ENCODE measurements around the gene ARID5A. TPM values are rescaled to one million over a fixed set of nuclear protein-coding genes. Genes with fewer than 3 reads are reported as not detected.

The ARID5A gene
- total RNA-seq, 2 experiments from 2014 or later: 57.9 to 70.5 TPM

DNA sequence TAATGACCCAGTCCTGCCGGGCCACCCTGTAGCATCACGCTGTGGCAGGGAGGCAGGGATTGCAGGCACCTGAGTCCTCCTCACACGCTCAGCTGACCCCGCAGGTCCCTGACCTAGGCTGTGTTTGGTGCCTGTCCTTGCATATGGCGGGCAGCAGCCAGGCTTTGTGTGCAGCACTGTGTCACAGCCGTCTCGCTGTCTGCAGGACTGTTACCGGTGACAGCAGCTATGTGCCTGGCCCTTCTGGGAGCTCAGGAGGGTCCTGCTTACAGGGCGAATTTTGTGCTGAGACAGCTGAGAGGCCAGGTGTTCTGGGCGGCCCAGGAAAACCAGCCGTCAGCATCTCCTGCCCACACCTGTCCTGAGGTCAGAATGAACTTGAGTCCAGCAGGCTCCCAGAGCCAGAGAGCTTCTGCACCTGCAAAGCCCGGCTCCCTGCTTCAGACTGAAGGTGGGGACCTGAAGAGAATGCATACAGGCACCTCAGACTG lies 10.4 kb upstream of the ARID5A start:
- peaks cover 93% of the 10 kb centered on the region for H3K4me1 Mint-ChIP-seq
- no peak for ATAC-seq
- no peak overlapping the region for H3K4me3 Mint-ChIP-seq
- CTCF ChIA-PET: interaction anchor here (0.8 to 7.6 kb wide), 6 partner anchors 9 to 119 kb away, joined by 3 to 70 read pairs (median 5); partner anchors contain the start of gene ARID5A
- H3K36me3 Mint-ChIP-seq: no peaks in the 10 kb centered on the region
- no peaks in the 10 kb centered on the region for H3K27me3 Mint-ChIP-seq
- no peaks in the 10 kb centered on the region for H3K9me3 Mint-ChIP-seq (ENCODE audit: low read depth)
- H3K27ac Mint-ChIP-seq: peak overlapping the region; percentile 32
- no peak for DNase-seq

GRCh38 chr2:96526615-96527285 lies 9.8 kb upstream of the ARID5A start:
- CTCF ChIA-PET: interaction anchor here (0.6 to 7.6 kb wide), 9 partner anchors 9 to 223 kb away, joined by 3 to 70 read pairs (median 4); partner anchors contain the start of gene ARID5A
- Mint-ChIP-seq H3K4me3 (peak overlapping the region; percentile 43), H3K36me3 (no peaks in the 10 kb centered on the region), H3K27me3 (no peaks in the 10 kb centered on the region), H3K4me1 (peaks cover 93% of the 10 kb centered on the region), H3K27ac (peak overlapping the region; percentile 75), H3K9me3 (ENCODE audit: low read depth) (no peaks in the 10 kb centered on the region)
- no peak for ATAC-seq
- no peak for DNase-seq

GRCh38 chr2:96527286-96528005 lies 9.1 kb upstream of the ARID5A start:
- CTCF ChIA-PET: interaction anchor here (0.6 to 7.6 kb wide), 12 partner anchors 8 to 224 kb away, joined by 3 to 70 read pairs (median 4); partner anchors contain the start of gene ARID5A

GRCh38 chr2:96528006-96528699 lies 8.4 kb upstream of the ARID5A start:
- no peaks in the 10 kb centered on the region for H3K36me3 Mint-ChIP-seq
- peaks cover 94% of the 10 kb centered on the region for H3K4me1 Mint-ChIP-seq
- peak overlapping the region; percentile 65 for H3K4me3 Mint-ChIP-seq
- H3K9me3 Mint-ChIP-seq (ENCODE audit: low read depth): no peaks in the 10 kb centered on the region
- no peaks in the 10 kb centered on the region for H3K27me3 Mint-ChIP-seq
- ATAC-seq: peak; percentile 9
- CTCF ChIA-PET: interaction anchor here (0.7 to 7.6 kb wide), 9 partner anchors 11 to 189 kb away, joined by 3 to 70 read pairs (median 4); partner anchors contain the start of gene ARID5A
- DNase-seq: peak; percentile 76
- peak overlapping the region; percentile 88 for H3K27ac Mint-ChIP-seq

More at GRCh38 chr2:96527286-96528005, 9.1 kb upstream of the ARID5A start:
- DNase-seq: peak; percentile 88
- Mint-ChIP-seq H3K4me3 (peak overlapping the region; percentile 65), H3K9me3 (ENCODE audit: low read depth) (no peaks in the 10 kb centered on the region), H3K27me3 (no peaks in the 10 kb centered on the region), H3K36me3 (no peaks in the 10 kb centered on the region), H3K4me1 (peaks cover 94% of the 10 kb centered on the region), H3K27ac (peak overlapping the region; percentile 88)
- peak; percentile 43 for ATAC-seq

DNA sequence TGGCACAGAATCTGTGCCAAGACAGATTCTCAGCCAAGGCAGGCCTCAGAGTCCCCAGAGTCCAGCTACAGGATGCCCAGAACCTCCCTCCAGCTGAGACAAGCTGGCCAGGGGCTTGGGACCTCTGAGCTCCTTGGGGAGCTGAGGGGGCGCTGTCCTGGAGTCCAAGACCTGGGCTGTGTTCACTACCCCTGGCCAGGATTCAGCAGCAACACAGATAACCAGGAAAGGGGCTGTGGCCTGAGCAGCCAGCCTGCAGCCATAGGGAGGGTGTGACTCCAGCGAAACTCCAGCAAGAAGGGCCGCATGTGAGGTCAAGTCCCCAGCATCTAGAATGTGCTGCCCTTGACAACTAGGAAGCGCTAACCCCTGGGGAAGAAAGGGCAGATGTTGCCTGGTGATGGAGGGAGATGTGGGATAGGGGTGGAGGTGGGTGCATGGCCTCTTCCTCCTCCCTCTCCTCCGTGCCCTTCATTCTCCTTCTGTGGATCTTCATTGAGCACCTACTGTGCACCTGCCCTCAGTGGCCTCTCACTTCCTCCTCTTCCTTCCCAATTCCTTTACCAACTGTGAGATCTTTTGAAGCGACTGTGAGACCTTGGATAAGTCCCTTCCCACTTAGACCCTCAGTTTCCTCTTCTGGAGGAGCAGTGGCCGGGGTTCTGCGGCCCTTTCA lies 7.7 kb upstream of the ARID5A start:
- ATAC-seq: no peak
- CTCF ChIA-PET: interaction anchor here (0.7 to 7.6 kb wide), 9 partner anchors 11 to 190 kb away, joined by 3 to 70 read pairs (median 4); partner anchors contain the start of gene ARID5A
- no peaks in the 10 kb centered on the region for H3K36me3 Mint-ChIP-seq

GRCh38 chr2:96529376-96530143 lies 7.0 kb upstream of the ARID5A start:
- H3K4me3 Mint-ChIP-seq: no peak overlapping the region
- H3K27ac Mint-ChIP-seq: peak overlapping the region; percentile 68
- no peaks in the 10 kb centered on the region for H3K9me3 Mint-ChIP-seq (ENCODE audit: low read depth)
- CTCF ChIA-PET: interaction anchor here (1.4 to 7.6 kb wide), 4 partner anchors 10 to 121 kb away, joined by 4 to 70 read pairs (median 11); partner anchors contain the start of gene ARID5A
- peaks cover 91% of the 10 kb centered on the region for H3K4me1 Mint-ChIP-seq
- no peak for DNase-seq
- no peaks in the 10 kb centered on the region for H3K27me3 Mint-ChIP-seq
- ATAC-seq: no peak
- no peaks in the 10 kb centered on the region for H3K36me3 Mint-ChIP-seq

More for the DNA sequence above, 7.7 kb upstream of the ARID5A start:
- Mint-ChIP-seq H3K27me3 (no peaks in the 10 kb centered on the region), H3K27ac (peak overlapping the region; percentile 88), H3K9me3 (ENCODE audit: low read depth) (no peaks in the 10 kb centered on the region), H3K4me3 (peak overlapping the region; percentile 65), H3K4me1 (peaks cover 93% of the 10 kb centered on the region)
- DNase-seq: no peak

GRCh38 chr2:96530144-96530430 lies 6.5 kb upstream of the ARID5A start:
- ATAC-seq (no peak), DNase-seq (no peak)
- CTCF ChIA-PET: interaction anchor here (1.4 to 7.6 kb wide), 4 partner anchors 9 to 122 kb away, joined by 4 to 70 read pairs (median 11); partner anchors contain the start of gene ARID5A
- Mint-ChIP-seq H3K4me1 (peaks cover 87% of the 10 kb centered on the region), H3K27me3 (no peaks in the 10 kb centered on the region), H3K36me3 (no peaks in the 10 kb centered on the region), H3K27ac (peak overlapping the region; percentile 68), H3K4me3 (no peak overlapping the region), H3K9me3 (ENCODE audit: low read depth) (no peaks in the 10 kb centered on the region)

- CTCF ChIA-PET: interaction anchor here (1.4 to 2.2 kb wide), 3 partner anchors 21 to 123 kb away, joined by 4 to 14 read pairs (median 8); no protein-coding TSS in a partner anchor
- H3K9me3 Mint-ChIP-seq (ENCODE audit: low read depth): no peaks in the 10 kb centered on the region
- no peak for DNase-seq
- peaks cover 87% of the 10 kb centered on the region for H3K4me1 Mint-ChIP-seq
- no peaks in the 10 kb centered on the region for H3K27me3 Mint-ChIP-seq
- H3K4me3 Mint-ChIP-seq: no peak overlapping the region
- H3K27ac Mint-ChIP-seq: peak overlapping the region; percentile 75
- H3K36me3 Mint-ChIP-seq: no peaks in the 10 kb centered on the region
- ATAC-seq: no peak
Observed at GRCh38 chr2:96530474-96531357, 5.8 kb upstream of the ARID5A start.

- peak overlapping the region; percentile 75 for H3K27ac Mint-ChIP-seq
- DNase-seq: no peak
- no peak for ATAC-seq
- no peaks in the 10 kb centered on the region for H3K36me3 Mint-ChIP-seq
- peaks cover 87% of the 10 kb centered on the region for H3K4me1 Mint-ChIP-seq
- H3K4me3 Mint-ChIP-seq: peak overlapping the region; percentile 60
- H3K9me3 Mint-ChIP-seq (ENCODE audit: low read depth): no peaks in the 10 kb centered on the region
- H3K27me3 Mint-ChIP-seq: no peaks in the 10 kb centered on the region
- CTCF ChIA-PET: interaction anchor here (0.9 to 2.2 kb wide), 5 partner anchors 22 to 123 kb away, joined by 3 to 14 read pairs (median 4); no protein-coding TSS in a partner anchor
Observed at GRCh38 chr2:96531366-96531765, 5.2 kb upstream of the ARID5A start.

DNA sequence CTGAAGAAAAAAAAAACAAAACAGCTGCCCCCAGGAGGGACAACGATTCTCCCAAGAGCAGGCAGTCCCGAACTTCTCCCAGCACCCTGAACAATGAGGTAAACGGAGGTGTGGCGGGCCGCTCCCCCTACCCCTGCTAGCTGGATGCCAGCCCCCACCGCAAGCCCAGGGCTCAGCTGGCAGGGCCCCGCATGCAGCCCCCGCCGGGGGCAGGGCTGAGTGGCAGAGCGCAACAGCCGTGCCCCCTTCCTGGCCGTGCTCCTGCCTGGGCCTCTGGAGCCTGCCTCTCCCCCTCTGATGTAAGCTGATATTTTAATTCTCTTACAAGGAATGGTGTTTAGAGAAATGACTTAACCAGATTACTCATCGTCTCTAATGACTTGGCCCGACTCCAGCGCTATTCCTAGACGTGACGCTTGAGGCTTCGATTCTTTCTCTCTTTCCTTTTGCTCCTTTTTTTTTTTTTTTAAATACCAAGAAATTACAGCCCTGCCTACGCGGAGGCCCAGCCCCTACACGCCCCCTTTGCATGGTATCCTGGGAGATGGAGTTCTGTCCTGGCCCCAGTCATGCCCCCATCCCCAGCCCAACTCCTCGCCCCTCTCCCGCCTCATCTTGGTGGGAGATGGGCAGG lies 4.6 kb upstream of the ARID5A start:
- H3K36me3 Mint-ChIP-seq: no peaks in the 10 kb centered on the region
- CTCF ChIA-PET: interaction anchor here (0.7 to 1.5 kb wide), 4 partner anchors 10 to 63 kb away, joined by 3 to 7 read pairs (median 4); no protein-coding TSS in a partner anchor
- peak overlapping the region; percentile 60 for H3K4me3 Mint-ChIP-seq
- ATAC-seq: peak; percentile 20
- peaks cover 81% of the 10 kb centered on the region for H3K4me1 Mint-ChIP-seq
- H3K9me3 Mint-ChIP-seq (ENCODE audit: low read depth): no peaks in the 10 kb centered on the region
- no peaks in the 10 kb centered on the region for H3K27me3 Mint-ChIP-seq
- H3K27ac Mint-ChIP-seq: peak overlapping the region; percentile 75
- DNase-seq: peak; percentile 86
